ENCODE data around the gene MIF. TPM values are rescaled to one million over a fixed set of nuclear protein-coding genes. Genes with fewer than 3 reads are reported as not detected.

MIF gene
- total RNA-seq: 100 to 1,000 TPM; 410 to 807 (median 448) TPM

DNA sequence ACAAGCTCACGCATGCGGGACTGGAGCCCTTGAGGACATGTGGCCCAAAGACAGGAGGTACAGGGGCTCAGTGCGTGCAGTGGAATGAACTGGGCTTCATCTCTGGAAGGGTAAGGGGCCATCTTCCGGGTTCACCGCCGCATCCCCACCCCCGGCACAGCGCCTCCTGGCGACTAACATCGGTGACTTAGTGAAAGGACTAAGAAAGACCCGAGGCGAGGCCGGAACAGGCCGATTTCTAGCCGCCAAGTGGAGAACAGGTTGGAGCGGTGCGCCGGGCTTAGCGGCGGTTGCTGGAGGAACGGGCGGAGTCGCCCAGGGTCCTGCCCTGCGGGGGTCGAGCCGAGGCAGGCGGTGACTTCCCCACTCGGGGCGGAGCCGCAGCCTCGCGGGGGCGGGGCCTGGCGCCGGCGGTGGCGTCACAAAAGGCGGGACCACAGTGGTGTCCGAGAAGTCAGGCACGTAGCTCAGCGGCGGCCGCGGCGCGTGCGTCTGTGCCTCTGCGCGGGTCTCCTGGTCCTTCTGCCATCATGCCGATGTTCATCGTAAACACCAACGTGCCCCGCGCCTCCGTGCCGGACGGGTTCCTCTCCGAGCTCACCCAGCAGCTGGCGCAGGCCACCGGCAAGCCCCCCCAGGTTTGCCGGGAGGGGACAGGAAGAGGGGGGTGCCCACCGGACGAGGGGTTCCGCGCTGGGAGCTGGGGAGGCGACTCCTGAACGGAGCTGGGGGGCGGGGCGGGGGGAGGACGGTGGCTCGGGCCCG is at the start of gene MIF:
Gene MIF (plus strand): TSS at position 439 of the 765 bp plus-strand sequence. CDS start 92 bp downstream, at position 531.
- peaks cover 17 to 30% (median 19%) of the 10 kb centered on the region in 3 donors for H3K36me3 ChIP-seq
- 1% methylated on average over 27 of the region's 72 CpGs; no CpG with 5 or more reads in 1 of the 2 donors for WGBS, 2 donors
- H3K4me3 ChIP-seq: peak within 1 kb of the TSS; percentile 73 to 94 (median 86)
- H3K27ac ChIP-seq: peak within 1 kb of the TSS; percentile 97 to 99 (median 98)
- intact Hi-C loops (cut with DNase I): no loop called here
- DNase-seq: peak; percentile 71
- no peaks in the 10 kb centered on the region for H3K27me3 ChIP-seq
- TF ChIP-seq POLR2A (IDR thresholded peaks at IDR 0.05): peak in 3 of 4 donors; percentile 76 to 94 (median 88)
- TF ChIP-seq, protein P1, sequence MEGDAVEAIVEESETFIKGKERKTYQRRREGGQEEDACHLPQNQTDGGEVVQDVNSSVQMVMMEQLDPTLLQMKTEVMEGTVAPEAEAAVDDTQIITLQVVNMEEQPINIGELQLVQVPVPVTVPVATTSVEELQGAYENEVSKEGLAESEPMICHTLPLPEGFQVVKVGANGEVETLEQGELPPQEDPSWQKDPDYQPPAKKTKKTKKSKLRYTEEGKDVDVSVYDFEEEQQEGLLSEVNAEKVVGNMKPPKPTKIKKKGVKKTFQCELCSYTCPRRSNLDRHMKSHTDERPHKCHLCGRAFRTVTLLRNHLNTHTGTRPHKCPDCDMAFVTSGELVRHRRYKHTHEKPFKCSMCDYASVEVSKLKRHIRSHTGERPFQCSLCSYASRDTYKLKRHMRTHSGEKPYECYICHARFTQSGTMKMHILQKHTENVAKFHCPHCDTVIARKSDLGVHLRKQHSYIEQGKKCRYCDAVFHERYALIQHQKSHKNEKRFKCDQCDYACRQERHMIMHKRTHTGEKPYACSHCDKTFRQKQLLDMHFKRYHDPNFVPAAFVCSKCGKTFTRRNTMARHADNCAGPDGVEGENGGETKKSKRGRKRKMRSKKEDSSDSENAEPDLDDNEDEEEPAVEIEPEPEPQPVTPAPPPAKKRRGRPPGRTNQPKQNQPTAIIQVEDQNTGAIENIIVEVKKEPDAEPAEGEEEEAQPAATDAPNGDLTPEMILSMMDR (IDR thresholded peaks at IDR 0.05): peak; percentile 76 to 93 (median 85)
- peaks cover 17 to 60% (median 24%) of the 10 kb centered on the region in 3 donors for H3K4me1 ChIP-seq
- H3K9me3 ChIP-seq: no peaks in the 10 kb centered on the region

DNA sequence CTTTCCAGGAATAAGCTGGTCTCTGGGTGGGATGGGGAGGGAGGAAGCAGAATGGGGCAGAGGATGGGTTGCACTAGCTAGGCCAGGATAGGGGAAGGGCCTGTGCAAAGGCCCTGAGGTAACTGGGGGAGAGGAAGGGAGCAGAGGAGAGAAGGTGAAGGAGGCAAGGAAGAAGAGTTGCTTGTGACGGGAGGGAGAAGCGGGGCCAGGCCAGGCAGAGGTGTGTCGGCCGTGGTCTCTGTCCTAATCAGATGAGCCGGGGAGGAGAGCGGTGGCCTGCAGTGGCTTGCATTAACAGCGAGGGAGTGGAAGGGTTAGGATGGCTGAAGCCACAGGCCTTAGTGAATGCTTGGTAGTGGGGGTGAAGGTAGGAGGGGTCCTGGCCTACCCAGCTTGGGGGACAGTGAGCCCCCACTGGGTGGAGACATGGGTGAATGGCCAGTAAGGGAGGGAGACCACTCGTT is 49.4 kb upstream of the MIF start:
- DNase-seq: no peak
- intact Hi-C loops (cut with DNase I): loop anchor here (5.0 to 10.0 kb wide), 2 partner anchors 77 to 310 kb away; partner anchors contain the start of gene CHCHD10
- TF ChIP-seq, protein P1 (IDR thresholded peaks at IDR 0.05): no peak
- Histone ChIP-seq H3K4me1 (peaks cover 21 to 48% (median 24%) of the 10 kb centered on the region in 3 donors), H3K36me3 (no peaks in the 10 kb centered on the region), H3K27ac (peak overlapping the region in 1 of 4 donors; percentile 59), H3K27me3 (peaks cover 0 to 17% (median 0%) of the 10 kb centered on the region in 4 donors), H3K9me3 (no peaks in the 10 kb centered on the region), H3K4me3 (no peak overlapping the region)
- 65 to 75% methylated on average over 7 to 8 of the region's 8 CpGs for WGBS, 2 donors

DNA sequence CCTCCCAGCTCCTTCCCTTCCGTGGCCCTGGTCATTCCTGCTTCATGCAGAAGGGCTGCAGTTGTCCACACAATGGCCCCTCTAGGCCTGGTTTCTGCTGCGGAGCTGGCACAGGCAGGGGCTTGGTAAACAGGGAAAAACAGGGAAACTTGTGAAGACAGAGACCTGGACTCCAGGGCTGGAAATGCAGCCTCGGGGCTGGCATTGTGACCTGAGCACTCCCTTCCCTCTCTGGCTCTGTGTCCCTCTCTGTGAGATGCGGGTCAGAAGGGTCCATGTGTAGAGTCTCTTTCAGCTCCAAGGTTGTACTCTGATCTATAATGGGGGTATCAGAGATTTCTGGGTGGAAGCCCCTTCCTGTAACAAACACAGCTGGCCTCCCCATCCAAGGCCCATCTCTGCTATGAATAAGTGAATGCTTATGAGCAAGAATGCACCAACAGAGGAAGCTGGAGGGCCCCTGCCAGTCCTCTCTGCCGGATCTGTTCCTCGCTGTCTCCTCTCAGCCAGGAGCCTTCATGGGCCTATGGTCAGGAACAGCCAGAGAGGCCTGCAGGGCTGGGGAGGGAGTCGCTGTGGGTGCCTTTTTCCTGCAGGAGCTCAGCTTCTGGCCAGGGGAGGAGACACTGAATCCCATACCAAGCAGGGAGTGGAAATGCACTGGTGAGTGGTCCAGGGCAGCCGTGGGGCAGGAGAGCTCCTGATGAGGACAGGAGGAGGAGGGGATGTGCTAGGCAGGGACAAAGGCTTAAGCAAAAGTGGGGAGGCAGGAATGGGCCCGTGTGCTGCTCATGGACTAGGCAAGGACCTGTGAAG is 48.7 kb upstream of the MIF start:
- Histone ChIP-seq H3K4me1 (peaks cover 23 to 53% (median 26%) of the 10 kb centered on the region in 3 donors), H3K4me3 (no peak overlapping the region), H3K36me3 (no peaks in the 10 kb centered on the region), H3K27me3 (peaks cover 0 to 24% (median 0%) of the 10 kb centered on the region in 4 donors), H3K9me3 (no peaks in the 10 kb centered on the region), H3K27ac (peak overlapping the region in 1 of 4 donors; percentile 59)
- no peak for TF ChIP-seq POLR2A (IDR thresholded peaks at IDR 0.05)
- TF ChIP-seq, protein P1 (IDR thresholded peaks at IDR 0.05): no peak
- DNase-seq: no peak
- intact Hi-C loops (cut with DNase I): loop anchor here (5.0 to 10.0 kb wide), 2 partner anchors 78 to 311 kb away; partner anchors contain the start of gene CHCHD10
- 38 to 61% methylated on average over 6 to 8 of the region's 9 CpGs for WGBS, 2 donors

DNA sequence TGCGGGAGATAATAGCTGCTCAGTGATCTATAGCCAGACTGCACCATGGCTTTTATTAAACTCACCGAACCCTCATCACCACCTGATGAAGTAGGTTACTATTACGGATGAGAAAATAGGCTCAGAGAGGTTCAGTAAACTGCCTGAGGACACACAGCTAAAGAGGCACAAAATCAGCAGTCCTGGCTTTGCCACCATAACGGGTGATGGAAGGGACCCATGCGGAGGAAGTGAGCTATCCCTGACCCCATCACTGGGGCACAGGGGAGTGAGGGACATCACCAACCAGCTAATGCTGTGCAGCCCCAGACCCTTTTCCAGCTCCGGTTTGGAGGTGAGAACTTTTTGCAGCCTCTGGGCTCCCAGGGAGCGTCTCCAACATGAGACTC is 48.1 kb upstream of the MIF start:
- DNase-seq: no peak
- no peak overlapping the region for H3K4me3 ChIP-seq
- TF ChIP-seq, protein P1 (IDR thresholded peaks at IDR 0.05): no peak
- TF ChIP-seq POLR2A (IDR thresholded peaks at IDR 0.05): no peak
- peaks cover 23 to 53% (median 26%) of the 10 kb centered on the region in 3 donors for H3K4me1 ChIP-seq
- H3K27me3 ChIP-seq: peaks cover 0 to 30% (median 0%) of the 10 kb centered on the region in 4 donors
- H3K27ac ChIP-seq: peak overlapping the region in 2 of 4 donors; percentile 56 to 59
- 52 to 61% methylated on average over 6 to 7 of the region's 7 CpGs for WGBS, 2 donors
- H3K9me3 ChIP-seq: no peaks in the 10 kb centered on the region
- H3K36me3 ChIP-seq: no peaks in the 10 kb centered on the region
- intact Hi-C loops (cut with DNase I): loop anchor here (5.0 to 10.0 kb wide), 2 partner anchors 79 to 311 kb away; partner anchors contain the start of gene CHCHD10
